ENCODE data around the gene GMEB2.

GMEB2 gene

GRCh38 chr20:63555661-63556381, 71.1 kb downstream of the GMEB2 start:
- no peak for DNase-seq

- DNase-seq, result no peak
These were observed 72.3 kb downstream of the GMEB2 start for GRCh38 chr20:63554361-63555278.

GRCh38 chr20:63553933-63554290, 73.0 kb downstream of the GMEB2 start, which contains the start of gene FNDC11:
TSS of gene FNDC11 (plus strand) at chr20:63554159. CDS start at chr20:63555664, 1,505 bp downstream.
- DNase-seq, result no peak

GRCh38 chr20:63553251-63553932, 73.5 kb downstream of the GMEB2 start:
- DNase-seq, result peak; percentile 80

GRCh38 chr20:63552481-63553249, 74.2 kb downstream of the GMEB2 start:
- DNase-seq, result peak; percentile 44

- DNase-seq, result no peak
These were observed 75.8 kb downstream of the GMEB2 start for GRCh38 chr20:63551068-63551467.

GRCh38 chr20:63549679-63550282, 77.1 kb downstream of the GMEB2 start:
- DNase-seq, result no peak

- no peak for DNase-seq
These were observed 77.9 kb downstream of the GMEB2 start for GRCh38 chr20:63549019-63549418.

GRCh38 chr20:63548542-63548941, 78.4 kb downstream of the GMEB2 start:
- DNase-seq, result no peak

- DNase-seq, result no peak
These were observed 79.0 kb downstream of the GMEB2 start, which contains the start of gene SRMS for GRCh38 chr20:63547725-63548480. TSS of gene SRMS (minus strand) at chr20:63547749. CDS start at chr20:63547463, 286 bp downstream.

- no peak for DNase-seq
These were observed 79.8 kb downstream of the GMEB2 start for GRCh38 chr20:63546956-63547724.

GRCh38 chr20:63546256-63546955, 80.5 kb downstream of the GMEB2 start:
- no peak for DNase-seq

- DNase-seq, result peak; percentile 46
These were observed 81.1 kb downstream of the GMEB2 start for GRCh38 chr20:63545814-63546213.

GRCh38 chr20:63544958-63545516, 81.9 kb downstream of the GMEB2 start:
- DNase-seq, result no peak

- no peak for DNase-seq
These were observed 82.5 kb downstream of the GMEB2 start for GRCh38 chr20:63544241-63544957.

GRCh38 chr20:63543733-63544132, 83.2 kb downstream of the GMEB2 start:
- no peak for DNase-seq

GRCh38 chr20:63543131-63543530, 83.8 kb downstream of the GMEB2 start:
- no peak for DNase-seq

GRCh38 chr20:63542696-63543095, 84.2 kb downstream of the GMEB2 start:
- peak; percentile 47 for DNase-seq
